Neural crest cell (in vitro differentiated cells): Measurements from ENCODE around the gene SGCE. TPM values are rescaled to one million over a fixed set of nuclear protein-coding genes. Genes with fewer than 3 reads are reported as not detected.

ENCODE experiments used
- DNase-seq: peaks from one replicate; pipeline ENCODE4 v3.0.0; 2021; ENCODE audit warnings: low read depth, mixed read lengths, low spot score
- H3K27ac Mint-ChIP-seq: one replicate; pipeline ENCODE4 v1.8.0; 2021; ENCODE audit warnings: mild to moderate bottlenecking, mixed read lengths; ENCODE audit not compliant: unreplicated experiment
- H3K27me3 Mint-ChIP-seq: 2 replicates; pipeline ENCODE4 v1.8.0; 2021; ENCODE audit warnings: low read depth, mild to moderate bottlenecking, mixed read lengths
- H3K36me3 Mint-ChIP-seq: 2 replicates; pipeline ENCODE4 v1.8.0; 2021; ENCODE audit warnings: low read depth, mild to moderate bottlenecking, mixed read lengths
- H3K4me1 Mint-ChIP-seq: 2 replicates; pipeline ENCODE4 v1.8.0; 2021; ENCODE audit warnings: mixed read lengths
- H3K4me3 Mint-ChIP-seq: one replicate; pipeline ENCODE4 v1.8.0; 2021; ENCODE audit warnings: mild to moderate bottlenecking, mixed read lengths
- H3K9me3 Mint-ChIP-seq: 2 replicates; pipeline ENCODE4 v1.8.0; 2021; ENCODE audit warnings: mixed read lengths
- CTCF ChIP-seq: fragments of 200-600 bp; sonication (generic); conservative IDR thresholded peaks from 2 replicates; pipeline ENCODE4 v1.5.0; 2021; ENCODE audit warnings: antibody characterized with exemption, mild to moderate bottlenecking
- total RNA-seq: library from RNA; stranded (reverse); gene quantifications from 2 replicates; pipeline ENCODE4 v1.2.1, GENCODE V29; 2021

Gene SGCE
- total RNA-seq, 1 donor from 2014 or later, result 44.9 TPM

DNA sequence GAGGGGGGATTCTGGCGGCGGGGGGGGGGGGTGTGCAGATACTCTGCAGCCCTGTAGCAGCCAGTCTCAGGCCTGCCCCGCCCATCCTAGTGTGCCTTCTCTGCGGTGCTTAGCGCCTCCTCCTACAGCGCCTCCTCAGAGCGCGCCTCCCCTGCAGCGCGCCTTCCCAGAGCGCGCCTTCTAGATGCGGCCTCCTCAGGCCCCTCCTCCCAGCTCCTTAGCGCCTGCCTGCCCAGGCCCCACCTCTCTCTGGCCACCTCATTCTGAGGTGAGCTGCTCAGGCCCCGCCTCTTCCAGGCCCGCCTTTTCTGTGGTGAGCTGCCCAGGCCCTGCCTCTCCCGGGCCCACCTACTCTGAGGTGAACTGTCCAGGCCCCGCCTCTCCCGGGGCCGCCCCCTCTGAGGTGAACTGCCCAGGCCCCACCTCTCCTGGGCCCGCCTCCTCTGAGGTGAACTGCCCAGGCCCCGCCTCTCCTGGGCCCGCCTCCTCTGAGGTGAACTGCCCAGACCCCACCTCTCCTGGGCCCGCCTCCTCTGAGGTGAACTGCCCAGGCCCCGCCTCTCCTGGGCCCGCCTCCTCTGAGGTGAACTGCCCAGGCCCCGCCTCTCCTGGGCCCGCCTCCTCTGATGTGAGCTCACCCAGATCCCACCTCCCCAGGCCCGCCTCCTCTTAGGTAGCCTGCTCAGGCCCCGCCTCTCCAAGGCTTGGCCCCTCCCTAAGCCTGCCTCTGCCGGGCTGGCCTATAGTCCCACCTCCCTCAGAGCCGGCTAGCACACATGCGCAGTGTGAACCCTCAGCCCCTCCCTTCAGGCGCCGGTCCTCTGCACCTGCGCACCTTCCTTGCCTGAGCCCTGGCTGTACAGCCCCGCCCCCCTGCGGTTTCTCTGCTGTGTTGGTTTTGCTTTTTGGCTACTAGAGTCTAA, 2.1 kb upstream of the SGCE start:
- Mint-ChIP-seq H3K27ac (no peak overlapping the region), H3K4me3 (peak overlapping the region; percentile 97), H3K27me3 (no peaks in the 10 kb centered on the region), H3K36me3 (peaks cover under 1% of the 10 kb centered on the region), H3K9me3 (no peaks in the 10 kb centered on the region), H3K4me1 (peaks cover 34% of the 10 kb centered on the region)
- no peak for TF ChIP-seq CTCF
- DNase-seq, result peak; percentile 79

DNA sequence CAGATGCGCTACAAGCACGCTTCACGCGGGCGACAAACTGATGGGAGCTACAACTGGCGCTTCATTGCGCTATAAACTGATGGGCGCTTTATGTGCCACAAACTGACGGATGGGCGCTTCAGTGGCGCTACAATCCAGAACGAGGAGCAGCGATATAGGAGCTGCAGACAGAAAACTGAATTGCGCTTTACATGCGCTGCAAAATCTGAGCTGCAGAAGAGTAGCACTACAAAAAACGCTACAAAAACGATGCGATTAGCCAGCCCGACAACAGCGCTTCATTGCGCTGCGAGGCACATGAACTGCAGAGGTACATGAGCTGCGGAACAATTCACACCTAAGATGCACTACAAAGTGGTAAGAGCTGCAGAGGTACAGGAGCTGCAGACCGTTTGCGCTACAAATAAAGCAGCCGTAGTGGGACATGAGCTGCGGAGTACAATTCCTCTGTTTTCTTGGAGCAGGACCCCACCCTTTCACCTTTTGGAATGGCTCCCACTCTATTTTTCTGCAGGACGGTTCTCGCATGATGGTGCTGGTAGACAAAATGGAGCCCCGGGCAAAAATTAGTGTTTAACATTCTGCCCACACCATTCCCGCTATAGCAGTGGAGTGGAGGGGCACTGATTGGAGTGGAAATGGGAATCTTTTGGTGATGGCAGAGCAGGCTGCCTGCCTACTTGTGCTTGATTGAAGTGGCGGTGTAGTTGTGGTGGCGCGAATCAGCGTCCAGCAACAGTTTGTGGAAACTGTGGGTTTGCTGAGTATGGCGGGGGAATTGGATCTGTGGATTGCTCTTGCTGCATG, 1.2 kb upstream of the SGCE start:
- peaks cover 34% of the 10 kb centered on the region for H3K4me1 Mint-ChIP-seq
- no peak for TF ChIP-seq CTCF

DNA sequence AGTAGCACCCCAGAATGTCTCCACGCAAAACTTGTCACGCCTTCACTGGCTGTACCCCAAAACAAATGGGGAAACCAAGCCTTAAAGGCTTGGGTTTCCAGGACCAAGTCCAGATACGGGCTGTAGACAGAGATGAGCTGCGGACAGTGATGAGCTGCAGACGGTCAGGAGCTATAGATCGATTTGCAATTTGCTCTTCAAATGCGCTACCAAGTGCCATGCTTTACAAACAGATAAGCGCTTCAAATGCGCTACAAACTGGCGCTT, 658 bp upstream of the SGCE start:
- H3K4me1 Mint-ChIP-seq, result peaks cover 34% of the 10 kb centered on the region

More for the DNA sequence above, 1.2 kb upstream of the SGCE start:
- H3K27me3 Mint-ChIP-seq, result no peaks in the 10 kb centered on the region
- peak overlapping the region; percentile 97 for H3K4me3 Mint-ChIP-seq
- no peaks in the 10 kb centered on the region for H3K36me3 Mint-ChIP-seq
- H3K9me3 Mint-ChIP-seq, result no peaks in the 10 kb centered on the region
- peak; percentile 6 for DNase-seq
- peak overlapping the region; percentile 89 for H3K27ac Mint-ChIP-seq

GRCh38 chr7:94655126-94655847, 646 bp downstream of the SGCE start:
- Mint-ChIP-seq H3K4me1 (peaks cover 39% of the 10 kb centered on the region), H3K36me3 (no peaks in the 10 kb centered on the region), H3K4me3 (peak overlapping the region; percentile 97), H3K27ac (peak overlapping the region; percentile 89), H3K27me3 (no peaks in the 10 kb centered on the region), H3K9me3 (no peaks in the 10 kb centered on the region)
- peak; percentile 26 for DNase-seq
- TF ChIP-seq CTCF, result no peak

More for the DNA sequence above, 658 bp upstream of the SGCE start:
- no peak for TF ChIP-seq CTCF
- Mint-ChIP-seq H3K27ac (peak overlapping the region; percentile 86), H3K4me3 (peak overlapping the region; percentile 97), H3K9me3 (no peaks in the 10 kb centered on the region), H3K27me3 (no peaks in the 10 kb centered on the region), H3K36me3 (no peaks in the 10 kb centered on the region)
- DNase-seq, result no peak

DNA sequence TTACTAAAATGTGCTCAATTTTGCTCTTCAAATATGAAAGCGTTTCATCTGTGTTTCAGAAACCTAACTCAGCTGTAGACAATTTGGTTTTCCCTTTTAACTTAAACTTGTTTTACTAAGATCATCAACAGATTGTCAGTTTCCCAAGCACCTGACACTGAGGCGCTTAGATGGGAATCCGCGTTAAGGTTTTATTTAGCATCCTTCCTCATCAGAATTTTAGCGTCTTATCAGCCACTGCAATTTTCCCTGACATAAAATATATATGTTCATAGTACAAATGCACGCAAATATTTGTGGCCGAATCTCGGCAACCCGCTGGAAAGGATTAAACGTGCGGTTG, 1.2 kb downstream of the SGCE start:
- peaks cover 36% of the 10 kb centered on the region for H3K4me1 Mint-ChIP-seq
- peak overlapping the region; percentile 89 for H3K27ac Mint-ChIP-seq
- no peaks in the 10 kb centered on the region for H3K36me3 Mint-ChIP-seq
- H3K4me3 Mint-ChIP-seq, result peak overlapping the region; percentile 97
- H3K27me3 Mint-ChIP-seq, result no peaks in the 10 kb centered on the region
- TF ChIP-seq CTCF, result no peak
- no peaks in the 10 kb centered on the region for H3K9me3 Mint-ChIP-seq
- no peak for DNase-seq
